H1 (cell line): Measurements from ENCODE around the gene HPRT1. TPM values are rescaled to one million over a fixed set of nuclear protein-coding genes. Genes with fewer than 3 reads are reported as not detected.

Experiments used
- RFX5 ChIP-seq: IDR thresholded peaks from 2 replicates; pipeline ENCODE4 v1.6.1; 2011; ENCODE audit warnings: low read depth, low read length, improper control_type of control experiment, borderline replicate concordance
- polyA plus RNA-seq, 7 experiments: library from polyadenylated mRNA; depleted of rRNA in 3 of 7; stranded (reverse) in 5 of 7; unstranded in 2 of 7; fragments of >200 nt in 5 of 7; fragments of 200-250 nt in 2 of 7; gene quantifications; 1 replicate in 5 of 7; 2 replicates in 1 of 7; 4 replicates in 1 of 7; pipeline versions ENCODE4 v1.2.1 to v1.2.3, GENCODE V29; 2011 to 2013; ENCODE audit warnings: missing spikeins in 2 of 7, mixed read lengths in 2 of 7
- total RNA-seq: library from RNA; stranded (reverse); fragmentation: NEBNext Ultra II Directional; extraction: Animal tissue kit (Norgen Biotek cat#: 25700); gene quantifications from 2 replicates; pipeline ENCODE4 v1.2.1, GENCODE V29; 2021
- TF ChIP-seq, protein P1 (sequence below): IDR thresholded peaks from 2 replicates; pipeline ENCODE4 v1.6.1; 2012; ENCODE audit warnings: low read length, inconsistent platforms
- TF ChIP-seq, protein P2 (sequence below): IDR thresholded peaks from 2 replicates; pipeline ENCODE4 v1.6.1; 2012; ENCODE audit warnings: inconsistent platforms

The HPRT1 gene
- total and polyA plus RNA-seq, 2 of the 8 experiments (the other 6 are each of a cell fraction or from before 2014, with no cell fraction given) = 16.9 to 49.5 TPM

DNA sequence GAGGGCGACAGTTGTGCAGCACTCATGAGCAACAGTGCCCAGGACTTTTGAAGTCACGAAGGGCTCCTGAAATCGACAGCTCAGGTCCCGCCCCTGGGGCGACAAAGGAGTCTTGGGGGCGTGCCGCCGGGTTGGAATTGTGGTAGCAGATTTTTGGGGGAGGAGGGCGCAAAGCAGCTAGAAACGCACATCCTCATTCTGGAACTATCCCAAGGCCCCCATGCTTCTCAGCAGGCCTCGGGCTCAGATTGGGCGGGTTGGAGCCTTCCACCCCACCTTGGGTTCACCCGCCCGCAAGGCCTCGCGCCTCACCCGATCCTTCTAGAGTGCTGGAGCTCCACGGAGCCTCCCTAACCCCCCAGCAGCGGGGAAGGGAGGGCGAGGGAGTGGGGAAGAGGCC is 85.5 kb downstream of the HPRT1 start (continued):
- TF ChIP-seq, protein P1, sequence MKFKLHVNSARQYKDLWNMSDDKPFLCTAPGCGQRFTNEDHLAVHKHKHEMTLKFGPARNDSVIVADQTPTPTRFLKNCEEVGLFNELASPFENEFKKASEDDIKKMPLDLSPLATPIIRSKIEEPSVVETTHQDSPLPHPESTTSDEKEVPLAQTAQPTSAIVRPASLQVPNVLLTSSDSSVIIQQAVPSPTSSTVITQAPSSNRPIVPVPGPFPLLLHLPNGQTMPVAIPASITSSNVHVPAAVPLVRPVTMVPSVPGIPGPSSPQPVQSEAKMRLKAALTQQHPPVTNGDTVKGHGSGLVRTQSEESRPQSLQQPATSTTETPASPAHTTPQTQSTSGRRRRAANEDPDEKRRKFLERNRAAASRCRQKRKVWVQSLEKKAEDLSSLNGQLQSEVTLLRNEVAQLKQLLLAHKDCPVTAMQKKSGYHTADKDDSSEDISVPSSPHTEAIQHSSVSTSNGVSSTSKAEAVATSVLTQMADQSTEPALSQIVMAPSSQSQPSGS = no peak
- TF ChIP-seq, protein P2, sequence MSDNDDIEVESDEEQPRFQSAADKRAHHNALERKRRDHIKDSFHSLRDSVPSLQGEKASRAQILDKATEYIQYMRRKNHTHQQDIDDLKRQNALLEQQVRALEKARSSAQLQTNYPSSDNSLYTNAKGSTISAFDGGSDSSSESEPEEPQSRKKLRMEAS = no peak
- TF ChIP-seq RFX5 = no peak
